K562 (cell line): ENCODE measurements around the gene PTPN7. TPM values are rescaled to one million over a fixed set of nuclear protein-coding genes. Genes with fewer than 3 reads are reported as not detected.

Experiments used
- CBFA2T3 ChIP-seq: fragments of 450-650 bp; IDR thresholded peaks from 2 replicates; pipeline ENCODE4 v1.6.1; 2017
- CTCFL ChIP-seq: IDR thresholded peaks from 2 replicates; pipeline ENCODE4 v1.6.1; 2011; ENCODE audit warnings: borderline replicate concordance, low read depth, mild to moderate bottlenecking, moderate library complexity, low read length; ENCODE audit not compliant: insufficient read depth, poor library complexity, severe bottlenecking
- FOS ChIP-seq: IDR thresholded peaks from 3 replicates; pipeline ENCODE4 v1.6.1; 2011; ENCODE audit not compliant: insufficient read length; ENCODE audit errors: extremely low read depth
- FOSL1 ChIP-seq: fragments of 200-800 bp; sonication (Bioruptor generic); conservative IDR thresholded peaks from 2 replicates; pipeline ENCODE4 v1.6.1; 2016; ENCODE audit warnings: missing genetic modification characterization, missing compliant biosample characterization
- GTF2F1 ChIP-seq: IDR thresholded peaks from 2 replicates; pipeline ENCODE4 v1.6.1; 2011; ENCODE audit warnings: low read depth, low read length, improper control_type of control experiment
- RNF2 ChIP-seq: sonication (generic); IDR thresholded peaks from 2 replicates; pipeline ENCODE4 v1.6.1; 2016
- STAT5A ChIP-seq: IDR thresholded peaks from 2 replicates; pipeline ENCODE4 v1.6.1; 2012; ENCODE audit warnings: low read length, inconsistent platforms, borderline replicate concordance
- STAT5B ChIP-seq: fragments of 250-450 bp; sonication (Bioruptor Pico); IDR thresholded peaks from 2 replicates; pipeline ENCODE4 v1.8.0; 2021; ENCODE audit warnings: mild to moderate bottlenecking, inconsistent platforms
- TCF3 ChIP-seq: sonication (generic); formaldehyde crosslinking; IDR thresholded peaks from 2 replicates; pipeline ENCODE4 v1.4.0; 2020; ENCODE audit warnings: mild to moderate bottlenecking, missing genetic modification reagents
- TEAD4 ChIP-seq, 2 experiments: sonication (generic) in 1 of 2; formaldehyde crosslinking in 1 of 2; IDR thresholded peaks; 2 replicates each; pipeline versions ENCODE4 v1.6.1 to v1.8.0; 2012 to 2022; ENCODE audit warnings: borderline replicate concordance in 1 of 2, inconsistent platforms in 1 of 2, low read length in 1 of 2, mild to moderate bottlenecking in 1 of 2, missing genetic modification reagents in 1 of 2
- U2AF1 ChIP-seq: fragments of 200-400 bp; formaldehyde crosslinking; optimal IDR thresholded peaks from 2 replicates; pipeline ENCODE3; 2017; ENCODE audit warnings: mild to moderate bottlenecking, low read depth, low read length, moderate library complexity
- ZKSCAN1 ChIP-seq: fragments of 150-350 bp; IDR thresholded peaks from 2 replicates; pipeline ENCODE4 v1.6.1; 2016; ENCODE audit warnings: low read depth, low read length
- ZNF24 ChIP-seq: fragments of 450-650 bp; IDR thresholded peaks from 2 replicates; pipeline ENCODE4 v1.6.1; 2016
- ZNF354B ChIP-seq: fragments of 250-450 bp; sonication (Bioruptor Pico); IDR thresholded peaks from 2 replicates; pipeline ENCODE4 v1.4.0; 2020
- polyA plus RNA-seq, 8 experiments: library from polyadenylated mRNA; depleted of rRNA in 4 of 8; stranded (reverse) in 5 of 8; unstranded in 3 of 8; fragments of >200 nt; fragmentation: Nextera tagmentation in 2 of 8; fragmentation: Illumina TruSeq in 1 of 8; extraction: Ambion mirVana in 2 of 8; extraction: Trizol in 1 of 8; gene quantifications; 2 replicates each; pipeline versions ENCODE4 v1.2.1 to v1.2.3, GENCODE V29; 2011 to 2014; ENCODE audit warnings: inconsistent platforms in 1 of 8, missing spikeins in 1 of 8
- total RNA-seq, 7 experiments: library from RNA; depleted of rRNA in 6 of 7; stranded (reverse); fragments of >200 nt in 6 of 7; fragmentation: Illumina TruSeq in 2 of 7; extraction: Trizol in 2 of 7; gene quantifications; 2 replicates each; pipeline versions ENCODE4 v1.2.1 to v1.2.3, GENCODE V29; 2011 to 2021; ENCODE audit warnings: low replicate concordance in 1 of 7
- TF ChIP-seq, protein P1 (sequence below): fragments of 250-450 bp; sonication (Bioruptor Pico); IDR thresholded peaks from 2 replicates; pipeline ENCODE4 v1.4.0; 2020; ENCODE audit warnings: mild to moderate bottlenecking, moderate library complexity
- TF ChIP-seq, protein P2 (sequence below): fragments of 450-650 bp; IDR thresholded peaks from 2 replicates; pipeline ENCODE4 v1.6.1; 2016; ENCODE audit warnings: antibody characterized with exemption
- TF ChIP-seq, protein P3 (sequence below): sonication (generic); formaldehyde crosslinking; IDR thresholded peaks from 2 replicates; pipeline ENCODE4 v1.8.0; 2023; ENCODE audit warnings: mild to moderate bottlenecking, missing genetic modification reagents
- TF ChIP-seq, protein P4 (sequence below): sonication (generic); formaldehyde crosslinking; IDR thresholded peaks from 2 replicates; pipeline ENCODE4 v1.8.1; 2022; ENCODE audit warnings: missing genetic modification reagents

PTPN7 gene
- total and polyA plus RNA-seq, 9 of the 15 experiments (the other 6 are each of a cell fraction or from before 2014, with no cell fraction given): 18.7 to 144 (median 120) TPM

DNA sequence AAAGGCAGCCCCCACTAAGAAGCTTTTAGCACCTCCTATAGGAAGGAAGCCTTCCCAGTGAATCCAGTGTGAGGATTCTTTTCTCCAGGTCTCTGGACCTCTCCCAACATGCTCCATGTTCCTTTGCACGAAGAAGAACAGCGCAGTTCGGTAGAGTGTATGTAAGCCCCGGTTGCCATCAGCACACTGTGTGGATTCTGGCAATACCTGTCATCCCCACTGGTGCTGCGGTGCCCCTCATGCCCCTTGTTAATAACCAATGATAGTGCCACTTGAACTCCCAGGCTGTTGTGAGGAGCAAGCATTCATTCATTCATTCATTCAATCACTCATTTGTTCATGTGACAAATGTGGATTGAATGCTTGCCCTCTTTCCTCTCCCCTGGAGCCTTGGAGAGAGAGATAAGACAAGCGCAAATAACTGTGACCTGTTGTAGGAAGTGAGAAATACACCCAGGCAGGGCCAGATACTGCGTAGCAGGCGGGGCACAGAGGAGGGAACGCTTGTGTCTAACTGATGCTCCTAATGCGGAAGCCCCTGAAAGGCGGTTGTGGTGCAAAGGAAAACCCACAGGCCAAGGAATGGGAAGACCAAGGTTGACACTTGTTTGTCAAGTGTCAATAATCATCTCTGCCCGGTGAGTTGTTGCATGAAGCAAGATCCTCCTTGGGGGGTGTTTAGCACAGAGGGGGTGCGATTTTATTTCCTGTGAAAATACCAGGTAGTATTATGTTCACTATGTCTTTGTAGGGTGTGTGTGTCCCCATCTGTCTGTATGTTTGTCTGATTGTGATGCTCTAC is 43.0 kb upstream of the PTPN7 start (continued):
- TF ChIP-seq ZKSCAN1 (0 out of 2 replicates have a peak, but pooled peaks have one; percentile 9), RNF2 (0 out of 2 replicates have a peak, but pooled peaks have one; percentile 40), CBFA2T3 (peak; percentile 87), TEAD4 (IDR thresholded peaks at IDR 0.05; ENCODE audit: low read length) (peak; percentile 73), TEAD4 (CRISPR knock-in tag; IDR thresholded peaks at IDR 0.05; ENCODE audit: borderline replicate concordance) (no peak), ZNF354B (CRISPR knock-in tag) (no peak), GTF2F1 (no peak), U2AF1 (no peak), FOS (no peak), CTCFL (no peak), STAT5B (no peak), TCF3 (peak; percentile 91), STAT5A (peak; percentile 34; the same call in 1 of the 2 replicates), FOSL1 (tag) (peak; percentile 28; the same call in 1 of the 2 replicates), ZNF24 (peak; percentile 99)
- TF ChIP-seq, protein P1, sequence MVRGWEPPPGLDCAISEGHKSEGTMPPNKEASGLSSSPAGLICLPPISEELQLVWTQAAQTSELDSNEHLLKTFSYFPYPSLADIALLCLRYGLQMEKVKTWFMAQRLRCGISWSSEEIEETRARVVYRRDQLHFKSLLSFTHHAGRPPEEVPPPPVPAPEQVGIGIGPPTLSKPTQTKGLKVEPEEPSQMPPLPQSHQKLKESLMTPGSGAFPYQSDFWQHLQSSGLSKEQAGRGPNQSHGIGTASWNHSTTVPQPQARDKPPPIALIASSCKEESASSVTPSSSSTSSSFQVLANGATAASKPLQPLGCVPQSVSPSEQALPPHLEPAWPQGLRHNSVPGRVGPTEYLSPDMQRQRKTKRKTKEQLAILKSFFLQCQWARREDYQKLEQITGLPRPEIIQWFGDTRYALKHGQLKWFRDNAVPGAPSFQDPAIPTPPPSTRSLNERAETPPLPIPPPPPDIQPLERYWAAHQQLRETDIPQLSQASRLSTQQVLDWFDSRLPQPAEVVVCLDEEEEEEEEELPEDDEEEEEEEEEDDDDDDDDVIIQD (CRISPR knock-in tag): no peak
- TF ChIP-seq, protein P2, sequence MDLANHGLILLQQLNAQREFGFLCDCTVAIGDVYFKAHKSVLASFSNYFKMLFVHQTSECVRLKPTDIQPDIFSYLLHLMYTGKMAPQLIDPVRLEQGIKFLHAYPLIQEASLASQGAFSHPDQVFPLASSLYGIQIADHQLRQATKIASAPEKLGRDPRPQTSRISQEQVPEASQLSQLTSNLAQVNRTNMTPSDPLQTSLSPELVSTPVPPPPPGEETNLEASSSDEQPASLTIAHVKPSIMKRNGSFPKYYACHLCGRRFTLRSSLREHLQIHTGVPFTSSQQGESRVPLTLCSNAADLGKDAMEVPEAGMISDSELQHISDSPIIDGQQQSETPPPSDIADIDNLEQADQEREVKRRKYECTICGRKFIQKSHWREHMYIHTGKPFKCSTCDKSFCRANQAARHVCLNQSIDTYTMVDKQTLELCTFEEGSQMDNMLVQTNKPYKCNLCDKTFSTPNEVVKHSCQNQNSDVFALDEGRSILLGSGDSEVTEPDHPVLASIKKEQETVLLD: no peak; the same call in 1 of the 2 replicates
- TF ChIP-seq, protein P3, sequence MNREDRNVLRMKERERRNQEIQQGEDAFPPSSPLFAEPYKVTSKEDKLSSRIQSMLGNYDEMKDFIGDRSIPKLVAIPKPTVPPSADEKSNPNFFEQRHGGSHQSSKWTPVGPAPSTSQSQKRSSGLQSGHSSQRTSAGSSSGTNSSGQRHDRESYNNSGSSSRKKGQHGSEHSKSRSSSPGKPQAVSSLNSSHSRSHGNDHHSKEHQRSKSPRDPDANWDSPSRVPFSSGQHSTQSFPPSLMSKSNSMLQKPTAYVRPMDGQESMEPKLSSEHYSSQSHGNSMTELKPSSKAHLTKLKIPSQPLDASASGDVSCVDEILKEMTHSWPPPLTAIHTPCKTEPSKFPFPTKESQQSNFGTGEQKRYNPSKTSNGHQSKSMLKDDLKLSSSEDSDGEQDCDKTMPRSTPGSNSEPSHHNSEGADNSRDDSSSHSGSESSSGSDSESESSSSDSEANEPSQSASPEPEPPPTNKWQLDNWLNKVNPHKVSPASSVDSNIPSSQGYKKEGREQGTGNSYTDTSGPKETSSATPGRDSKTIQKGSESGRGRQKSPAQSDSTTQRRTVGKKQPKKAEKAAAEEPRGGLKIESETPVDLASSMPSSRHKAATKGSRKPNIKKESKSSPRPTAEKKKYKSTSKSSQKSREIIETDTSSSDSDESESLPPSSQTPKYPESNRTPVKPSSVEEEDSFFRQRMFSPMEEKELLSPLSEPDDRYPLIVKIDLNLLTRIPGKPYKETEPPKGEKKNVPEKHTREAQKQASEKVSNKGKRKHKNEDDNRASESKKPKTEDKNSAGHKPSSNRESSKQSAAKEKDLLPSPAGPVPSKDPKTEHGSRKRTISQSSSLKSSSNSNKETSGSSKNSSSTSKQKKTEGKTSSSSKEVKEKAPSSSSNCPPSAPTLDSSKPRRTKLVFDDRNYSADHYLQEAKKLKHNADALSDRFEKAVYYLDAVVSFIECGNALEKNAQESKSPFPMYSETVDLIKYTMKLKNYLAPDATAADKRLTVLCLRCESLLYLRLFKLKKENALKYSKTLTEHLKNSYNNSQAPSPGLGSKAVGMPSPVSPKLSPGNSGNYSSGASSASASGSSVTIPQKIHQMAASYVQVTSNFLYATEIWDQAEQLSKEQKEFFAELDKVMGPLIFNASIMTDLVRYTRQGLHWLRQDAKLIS: no peak
- TF ChIP-seq, protein P4, sequence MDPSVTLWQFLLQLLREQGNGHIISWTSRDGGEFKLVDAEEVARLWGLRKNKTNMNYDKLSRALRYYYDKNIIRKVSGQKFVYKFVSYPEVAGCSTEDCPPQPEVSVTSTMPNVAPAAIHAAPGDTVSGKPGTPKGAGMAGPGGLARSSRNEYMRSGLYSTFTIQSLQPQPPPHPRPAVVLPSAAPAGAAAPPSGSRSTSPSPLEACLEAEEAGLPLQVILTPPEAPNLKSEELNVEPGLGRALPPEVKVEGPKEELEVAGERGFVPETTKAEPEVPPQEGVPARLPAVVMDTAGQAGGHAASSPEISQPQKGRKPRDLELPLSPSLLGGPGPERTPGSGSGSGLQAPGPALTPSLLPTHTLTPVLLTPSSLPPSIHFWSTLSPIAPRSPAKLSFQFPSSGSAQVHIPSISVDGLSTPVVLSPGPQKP: no peak
